GM19397 (cell line): Measurements from ENCODE around the gene GLUD1.
"Not testable (repeated sequence)": the region's sequence is repeated elsewhere in the genome, so short reads cannot be mapped to it uniquely, and the experiment has no call there.

Experiments used
- ATAC-seq: cut with Tn5 transposase; IDR thresholded peaks from one replicate; pipeline ENCODE4 v1.9.1; 2021; ENCODE audit warnings: mild to moderate bottlenecking, moderate library complexity; ENCODE audit not compliant: unreplicated experiment

GLUD1 gene

DNA sequence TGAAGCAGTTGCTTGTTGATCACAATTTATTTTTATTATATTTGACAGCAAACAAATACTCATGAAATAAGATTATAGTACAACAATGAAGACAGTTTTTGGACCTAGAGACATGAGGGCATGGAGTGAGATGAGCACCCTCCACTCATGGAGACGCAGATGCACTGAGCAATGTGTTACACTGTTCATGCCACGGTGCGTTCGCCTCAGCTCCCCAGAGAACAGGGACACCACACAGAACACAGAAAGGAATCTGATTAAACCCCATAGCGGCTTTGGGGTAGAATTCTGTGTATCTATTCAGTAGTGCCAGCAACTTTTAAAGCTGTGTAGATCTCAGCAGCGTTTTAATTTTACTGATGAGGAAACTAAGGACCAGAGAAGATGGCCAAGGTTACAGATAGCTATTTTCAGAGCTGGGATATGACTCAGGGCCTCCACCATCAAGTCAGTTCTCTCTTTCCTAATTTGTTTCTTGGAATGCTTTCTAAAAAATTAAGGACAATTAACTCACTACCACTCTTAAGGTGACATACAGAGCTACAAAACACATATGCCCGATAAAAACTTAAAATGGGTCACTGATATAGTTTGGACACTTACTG, 41.0 kb downstream of the GLUD1 start:
- ATAC-seq: no peak

DNA sequence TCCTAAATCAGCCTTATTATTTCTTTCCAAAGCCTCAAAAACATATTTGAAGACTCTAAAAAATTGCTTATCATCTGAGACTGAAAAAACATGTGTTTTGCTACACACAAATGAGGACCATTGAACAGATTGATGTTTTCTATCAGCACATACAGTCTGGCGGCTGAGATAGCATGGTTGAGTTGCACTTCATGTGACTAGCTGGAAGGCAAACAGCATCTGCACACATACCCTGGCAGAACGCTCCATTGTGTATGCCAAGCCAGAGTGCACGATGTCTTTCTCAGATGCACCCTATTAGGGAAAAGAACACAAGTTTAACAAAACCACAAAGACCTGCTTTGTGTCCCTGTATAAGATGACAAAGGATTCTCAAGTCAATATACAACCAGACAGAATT, 41.5 kb downstream of the GLUD1 start:
- no peak for ATAC-seq

DNA sequence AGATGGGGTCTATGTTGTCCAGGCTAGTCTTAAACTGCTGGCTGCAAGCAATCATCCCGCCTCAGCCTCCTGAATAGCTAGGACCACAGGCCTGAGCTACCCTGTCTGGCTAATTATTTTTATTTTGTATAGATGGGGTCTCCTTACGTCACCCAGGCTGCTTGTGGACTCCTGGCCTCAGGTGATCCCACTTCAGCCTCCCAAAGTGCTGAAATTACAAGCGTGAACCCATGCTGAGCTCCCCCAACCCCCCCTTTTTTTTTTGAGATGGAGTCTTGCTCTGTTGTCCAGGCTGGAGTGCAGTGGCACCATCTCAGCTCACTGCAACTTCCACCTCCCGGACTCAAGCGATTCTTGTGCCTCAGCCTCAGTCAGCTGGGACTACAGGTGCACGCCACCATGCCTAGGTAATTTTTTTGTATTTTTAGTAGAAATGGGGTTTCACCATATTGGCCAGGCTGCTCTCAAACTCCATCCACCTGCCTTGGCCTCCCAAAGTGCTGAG, 49.2 kb downstream of the GLUD1 start:
- ATAC-seq: no peak

DNA sequence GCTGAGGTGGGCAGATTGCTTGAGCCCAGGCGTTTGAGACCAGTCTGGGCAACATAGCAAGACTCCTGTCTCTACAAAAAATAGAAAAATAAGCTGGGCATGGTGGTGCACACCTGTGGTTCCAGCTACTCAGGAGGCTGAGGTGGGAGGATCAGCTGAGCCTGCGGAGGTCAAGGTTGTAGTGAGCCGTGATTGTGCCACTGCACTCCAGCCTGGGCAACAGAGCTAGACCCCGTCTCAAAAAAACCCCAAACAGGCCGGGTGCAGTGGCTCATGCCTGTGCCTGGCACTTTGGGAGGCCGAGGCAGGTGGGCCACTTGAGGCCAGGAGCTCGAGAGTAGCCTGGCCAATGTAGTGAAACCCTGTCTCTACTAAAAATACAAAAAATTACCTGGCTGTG, 51.1 kb downstream of the GLUD1 start:
- ATAC-seq: not testable (repeated sequence)

DNA sequence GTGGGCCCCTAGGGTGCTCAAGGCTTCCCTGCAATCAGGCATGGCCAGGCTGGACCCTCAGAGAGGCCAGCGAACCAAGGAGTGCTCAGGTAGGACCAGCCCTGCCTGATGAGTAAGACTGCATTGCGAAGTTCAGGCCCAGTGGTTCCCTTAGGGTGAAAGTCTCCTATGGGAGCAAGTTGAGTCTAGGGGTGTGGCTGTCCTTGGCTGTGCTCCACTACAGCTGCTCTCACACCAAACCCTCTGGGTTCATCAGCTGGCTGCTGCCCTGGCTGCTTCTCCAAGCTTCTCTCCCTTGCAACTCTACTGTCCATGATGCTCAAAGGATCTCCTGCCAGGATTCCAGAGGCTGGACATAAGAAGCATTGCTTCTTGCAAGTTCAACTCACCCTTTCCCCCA, 55.9 kb downstream of the GLUD1 start:
- ATAC-seq: no peak

DNA sequence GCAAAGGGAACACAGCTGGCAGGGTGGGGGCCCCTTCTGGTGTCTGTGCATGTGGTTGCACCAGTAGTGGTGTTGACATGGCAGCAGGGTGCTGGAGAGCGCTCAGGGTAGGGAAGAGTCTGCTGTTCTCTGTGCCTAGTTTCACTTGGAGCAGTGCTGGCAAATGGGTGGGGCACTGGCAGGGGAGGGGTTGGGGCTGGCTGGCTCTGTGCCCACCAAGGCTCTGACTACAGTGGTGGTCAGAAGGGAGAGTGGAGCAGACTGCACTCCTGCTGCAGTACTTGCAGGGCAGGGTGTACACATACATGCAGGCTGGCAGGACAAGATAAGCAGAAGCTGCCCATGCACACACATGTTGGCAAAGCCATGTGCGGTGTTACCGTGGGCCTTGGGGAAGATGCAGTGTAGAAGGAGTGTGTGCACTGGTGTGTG, 56.3 kb downstream of the GLUD1 start:
- ATAC-seq: no peak

DNA sequence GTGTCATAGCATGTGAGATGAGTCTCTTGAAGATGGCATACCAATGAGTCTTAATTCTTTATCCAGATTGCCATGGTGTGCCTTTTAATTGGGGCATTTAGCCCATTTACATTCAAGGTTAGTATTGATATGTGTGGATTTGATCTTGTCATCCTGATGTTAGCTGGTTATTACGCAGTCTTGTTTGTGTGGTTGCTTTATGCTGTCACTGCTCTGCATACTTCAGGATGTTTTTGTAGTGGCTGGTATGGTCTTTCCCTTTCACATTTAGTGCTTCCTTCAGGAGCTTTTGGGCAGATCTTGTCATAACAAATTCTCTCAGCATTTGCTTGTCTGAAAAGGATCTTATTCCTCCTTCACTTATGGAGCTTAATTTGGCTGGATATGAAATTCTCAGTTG, 58.0 kb downstream of the GLUD1 start:
- no peak for ATAC-seq

DNA sequence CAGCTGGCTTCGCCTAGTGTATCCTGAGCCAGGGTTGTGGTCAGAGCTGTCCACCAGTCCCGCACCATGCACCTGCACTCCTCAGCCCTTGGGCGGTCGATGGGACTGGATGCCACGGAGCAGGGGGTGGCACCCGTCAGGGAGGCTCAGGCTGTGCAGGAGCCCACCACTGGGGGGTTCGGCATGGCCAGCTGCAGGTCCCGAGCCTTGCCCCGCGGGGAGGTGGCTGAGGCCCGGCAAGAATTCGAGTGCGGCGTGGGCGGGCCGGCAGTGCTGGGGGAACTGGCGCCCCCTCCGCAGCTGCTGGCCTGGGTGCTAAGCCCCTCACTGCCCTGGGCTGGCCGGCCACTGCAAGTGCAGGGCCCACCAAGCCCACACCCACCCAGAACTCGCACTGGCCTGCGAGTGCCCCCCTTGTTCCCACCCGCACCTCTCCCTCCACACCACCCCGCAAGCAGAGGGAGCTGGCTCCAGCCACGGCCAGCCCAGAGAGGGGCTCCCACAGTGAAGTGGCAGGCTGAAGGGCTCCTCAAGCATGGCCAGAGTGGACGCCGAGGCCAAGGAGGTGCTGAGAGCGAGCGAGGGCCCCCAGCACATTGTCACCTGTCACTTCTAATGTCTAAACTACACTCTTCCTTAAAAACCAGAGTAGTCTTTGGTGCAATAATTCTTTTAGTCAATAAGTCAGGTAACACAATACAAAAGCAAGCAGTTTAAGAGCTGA, 63.6 kb downstream of the GLUD1 start:
- no peak for ATAC-seq

DNA sequence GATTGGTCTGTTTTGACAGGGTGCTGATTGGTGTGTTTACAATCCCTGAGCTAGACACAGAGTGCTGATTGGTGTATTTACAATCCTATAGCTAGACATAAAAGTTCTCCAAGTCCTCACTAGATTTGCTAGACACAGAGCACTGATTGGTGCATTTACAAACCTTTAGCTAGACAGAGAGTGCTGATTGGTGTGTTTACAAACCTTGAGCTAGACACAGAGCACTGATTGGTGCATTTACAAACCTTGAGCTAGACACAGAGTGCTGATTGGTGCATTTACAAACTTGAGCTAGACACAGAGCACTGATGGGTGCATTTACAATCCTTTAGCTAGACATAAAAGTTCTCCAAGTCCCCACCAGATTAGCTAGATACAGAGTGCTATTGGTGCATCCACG, 64.2 kb downstream of the GLUD1 start:
- not testable (repeated sequence) for ATAC-seq

DNA sequence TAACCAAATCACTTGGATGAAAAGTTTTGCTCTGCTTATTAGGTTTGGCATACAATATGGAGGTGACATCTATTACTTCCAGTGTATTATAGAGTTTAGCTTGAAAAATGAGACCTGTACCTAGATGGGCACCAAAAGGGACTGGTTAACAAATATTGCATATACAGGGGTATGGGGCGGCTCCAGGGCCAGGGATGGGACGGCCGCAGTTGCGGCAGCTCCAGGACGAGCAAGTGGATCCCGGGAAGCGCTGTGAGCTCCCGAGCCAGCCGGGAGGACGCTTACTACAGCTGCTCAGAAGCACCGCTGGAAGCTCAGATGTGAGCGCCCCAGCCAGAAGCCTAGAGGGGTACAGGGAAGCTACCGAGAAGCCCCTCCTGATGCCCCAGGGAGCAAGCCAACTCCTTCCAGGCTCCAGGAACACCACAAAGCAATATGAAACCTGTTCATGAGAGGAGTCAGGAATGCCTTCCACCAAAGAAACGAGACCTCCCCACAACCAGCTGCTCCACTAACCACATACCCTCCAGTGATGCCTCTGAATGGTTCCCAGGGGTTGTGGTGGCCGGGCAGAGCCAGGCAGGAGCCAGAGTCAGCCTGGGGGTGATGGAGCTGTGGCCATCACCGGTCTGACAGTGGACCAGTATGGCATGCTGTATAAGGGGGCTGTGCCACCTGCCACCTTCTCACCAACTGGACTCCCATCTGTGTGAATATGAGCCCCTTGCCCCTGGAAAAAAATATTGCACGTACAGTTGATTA, 67.7 kb downstream of the GLUD1 start:
- ATAC-seq: not testable (repeated sequence)

DNA sequence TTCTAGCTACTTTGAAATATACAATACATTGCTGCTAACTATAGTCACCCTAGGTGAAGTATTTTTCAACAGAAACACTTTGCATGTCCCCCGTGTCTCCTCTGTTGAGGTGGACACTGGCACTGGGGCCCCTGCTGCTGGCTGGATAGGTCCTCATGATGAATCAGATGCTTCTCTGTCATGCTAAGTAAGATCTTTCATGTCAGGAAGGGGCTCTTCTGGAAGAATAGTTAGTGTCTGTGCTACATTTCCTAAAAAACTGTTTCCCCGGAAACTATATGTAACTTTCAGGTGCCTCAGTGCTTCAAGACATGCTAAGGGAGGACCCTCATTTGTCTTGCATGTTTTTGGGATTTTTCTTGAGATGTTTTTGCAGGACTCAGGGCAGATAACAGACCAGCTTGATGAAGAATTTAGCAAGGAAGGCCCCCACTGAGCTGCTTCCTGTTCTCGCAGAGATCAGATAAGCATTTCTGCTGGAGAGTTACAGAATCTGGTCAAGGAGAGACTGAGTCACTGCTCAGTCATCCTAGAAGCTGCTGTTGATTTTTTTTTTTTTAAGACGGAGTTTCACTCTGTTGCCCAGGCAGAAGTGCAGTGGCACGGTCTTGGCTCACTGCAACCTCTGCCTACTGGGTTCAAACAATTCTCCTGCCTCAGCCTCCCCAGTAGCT, 69.2 kb downstream of the GLUD1 start:
- not testable (repeated sequence) for ATAC-seq

DNA sequence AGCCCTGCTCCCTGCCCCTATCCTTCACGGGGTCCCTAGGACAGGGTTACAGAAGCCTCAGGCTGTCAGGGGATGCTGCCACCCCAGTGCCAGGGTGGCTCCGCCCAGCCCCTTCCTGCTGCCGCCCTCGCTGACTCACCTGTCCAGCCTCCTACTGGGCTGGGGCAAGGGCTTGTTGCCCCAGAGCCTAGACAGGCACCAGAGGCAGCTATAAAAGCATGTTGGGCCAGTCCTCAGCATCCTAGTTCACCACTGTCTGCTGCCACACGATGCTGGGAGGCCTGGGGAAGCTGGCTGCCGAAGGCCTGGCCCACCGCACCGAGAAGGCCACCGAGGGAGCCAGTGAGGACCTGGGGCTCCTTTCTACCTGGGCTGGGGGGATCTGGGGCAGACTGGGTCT, 74.6 kb downstream of the GLUD1 start, which contains the start of gene FAM25A:
FAM25A (plus strand) TSS at position 239 of the 400 bp plus-strand sequence; CDS start at position 270, 31 bp downstream.
- ATAC-seq: not testable (repeated sequence)

DNA sequence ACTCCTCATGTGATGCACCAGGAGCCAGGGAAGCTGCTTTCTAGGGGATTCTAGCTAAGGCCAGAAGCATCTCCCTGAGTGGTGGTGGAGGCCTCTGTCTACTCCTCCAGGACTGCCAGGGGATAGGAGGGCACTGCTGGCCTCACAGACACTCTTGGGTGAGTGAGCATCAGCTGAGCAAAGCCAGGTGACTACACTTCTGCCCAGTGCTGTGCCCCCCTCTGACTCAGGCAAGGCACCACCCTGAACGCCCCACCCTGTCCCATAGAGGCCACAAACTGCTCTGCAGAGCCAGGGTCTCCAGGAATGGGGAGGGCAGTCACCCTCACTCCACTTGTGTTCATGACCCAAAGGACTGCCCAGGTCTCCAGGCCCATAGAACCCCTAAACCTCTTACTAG, 75.1 kb downstream of the GLUD1 start:
- ATAC-seq: not testable (repeated sequence)

DNA sequence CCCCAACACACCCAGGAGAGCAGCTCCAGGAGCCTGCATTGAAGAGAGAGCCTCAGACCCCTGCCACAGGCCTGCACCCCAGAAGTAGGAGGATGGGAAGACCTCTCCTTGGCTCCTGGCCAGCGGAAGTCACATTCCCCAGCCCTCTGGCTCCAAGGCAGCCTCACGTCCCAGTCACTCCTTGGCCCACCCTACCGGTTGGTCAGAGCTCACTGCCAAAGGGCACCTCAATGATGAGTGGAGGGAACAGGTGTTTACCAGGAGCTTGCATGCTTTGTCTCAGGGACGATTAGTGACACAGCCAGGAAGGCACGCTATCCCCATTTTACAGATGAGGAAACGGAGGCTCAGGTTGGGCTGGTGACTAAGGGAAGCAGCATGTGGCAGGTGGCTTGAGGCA, 75.6 kb downstream of the GLUD1 start:
- ATAC-seq: not testable (repeated sequence)

DNA sequence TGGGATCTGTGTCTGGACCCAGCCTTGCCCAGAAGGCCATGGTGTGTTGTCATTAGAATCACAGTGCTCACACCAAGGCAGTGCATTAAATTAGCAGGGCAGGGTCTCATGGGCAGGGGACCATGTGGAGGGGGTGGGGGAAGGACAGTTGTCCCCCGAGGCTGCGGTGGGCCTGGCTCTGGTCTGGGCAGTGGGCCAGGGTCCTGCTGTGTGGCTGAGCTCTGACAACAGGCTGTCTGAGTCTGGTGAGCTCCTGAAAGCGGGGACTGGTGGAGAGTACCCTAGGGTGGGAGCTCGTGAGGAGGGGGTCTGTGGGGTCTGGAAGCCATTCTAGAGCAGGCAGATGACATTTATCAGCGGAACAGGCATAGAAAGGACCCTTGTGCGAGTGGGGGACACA, 76.5 kb downstream of the GLUD1 start:
- not testable (repeated sequence) for ATAC-seq

DNA sequence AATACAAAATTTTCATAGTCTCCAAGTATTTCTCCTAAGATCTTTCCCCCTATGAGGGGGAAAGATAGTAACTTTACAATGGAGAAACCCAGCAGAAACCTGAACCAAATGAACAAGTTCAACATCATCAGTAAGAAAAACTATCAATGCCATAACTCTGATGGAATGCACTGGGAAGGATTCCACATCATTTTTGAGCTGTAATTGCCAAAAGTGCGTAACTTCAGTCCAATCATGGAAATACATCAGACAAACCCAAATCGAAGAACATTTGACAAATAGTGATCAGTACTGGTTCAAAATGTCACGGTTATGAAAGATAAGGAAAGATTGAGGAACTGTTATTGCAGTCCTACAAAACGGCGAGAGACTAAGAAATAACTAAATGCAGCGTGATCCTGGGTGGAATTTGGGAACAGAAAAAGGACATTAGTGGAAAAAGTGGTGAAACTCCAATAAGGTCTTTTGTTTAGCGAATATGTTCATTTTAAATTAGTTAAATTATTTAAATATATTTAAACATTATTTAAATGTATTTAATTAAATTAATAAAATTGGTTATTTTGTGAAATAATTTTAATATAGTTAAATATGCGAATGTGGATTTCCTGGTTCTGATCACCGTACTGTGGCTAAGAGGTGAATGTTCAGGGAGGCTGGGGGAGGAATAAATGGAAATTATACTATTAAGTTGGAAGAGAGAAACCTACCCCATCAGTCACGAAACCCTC, 79.5 kb downstream of the GLUD1 start:
- not testable (repeated sequence) for ATAC-seq

DNA sequence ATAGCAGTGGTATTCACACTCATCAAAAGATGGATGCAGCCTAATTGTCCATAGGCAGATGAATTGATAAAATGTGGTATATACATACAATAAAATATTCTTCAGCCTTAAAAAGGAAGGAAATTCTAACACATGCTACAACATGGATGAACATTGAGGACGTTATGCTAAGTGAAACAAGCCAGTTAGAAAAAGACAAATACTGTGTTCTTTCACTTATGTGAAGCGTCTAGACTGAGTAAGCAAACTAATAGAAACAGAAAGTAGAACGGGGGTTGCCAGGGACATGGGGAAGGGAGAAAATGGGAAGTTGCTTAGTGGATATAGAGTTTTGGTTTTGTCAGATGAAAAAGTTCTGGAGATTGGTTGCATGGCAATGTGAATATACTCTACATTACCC, 81.1 kb downstream of the GLUD1 start:
- ATAC-seq: not testable (repeated sequence)

DNA sequence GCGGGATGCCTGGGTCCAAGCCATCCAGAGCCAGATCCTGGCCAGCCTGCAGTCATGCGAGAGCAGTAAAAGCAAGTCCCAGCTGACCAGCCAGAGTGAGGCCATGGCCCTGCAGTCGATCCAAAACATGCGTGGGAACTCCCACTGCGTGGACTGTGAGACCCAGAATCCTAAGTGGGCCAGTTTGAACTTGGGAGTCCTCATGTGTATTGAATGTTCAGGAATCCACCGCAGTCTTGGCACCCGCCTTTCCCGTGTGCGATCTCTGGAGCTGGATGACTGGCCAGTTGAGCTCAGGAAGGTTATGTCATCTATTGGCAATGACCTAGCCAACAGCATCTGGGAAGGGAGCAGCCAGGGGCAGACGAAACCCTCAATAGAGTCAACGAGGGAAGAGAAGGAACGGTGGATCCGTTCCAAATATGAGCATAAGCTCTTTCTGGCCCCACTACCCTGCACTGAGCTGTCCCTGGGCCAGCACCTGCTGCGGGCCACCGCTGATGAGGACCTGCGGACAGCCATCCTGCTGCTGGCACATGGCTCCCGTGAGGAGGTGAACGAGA, 85.4 kb downstream of the GLUD1 start:
- ATAC-seq: not testable (repeated sequence)

DNA sequence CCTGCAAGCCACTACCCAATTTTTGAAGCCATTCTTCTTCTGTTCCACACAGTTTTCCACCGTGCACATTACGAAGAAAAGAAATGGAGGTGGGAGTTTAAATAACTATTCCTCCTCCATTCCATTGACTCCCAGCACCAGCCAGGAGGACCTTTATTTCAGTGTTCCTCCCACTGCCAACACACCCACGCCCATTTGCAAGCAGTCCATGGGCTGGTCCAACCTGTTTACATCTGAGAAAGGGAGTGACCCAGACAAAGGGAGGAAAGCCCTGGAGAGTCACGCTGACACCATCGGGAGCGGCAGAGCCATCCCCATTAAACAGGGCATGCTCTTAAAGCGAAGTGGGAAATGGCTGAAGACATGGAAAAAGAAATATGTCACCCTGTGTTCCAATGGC, 86.3 kb downstream of the GLUD1 start:
- ATAC-seq: not testable (repeated sequence)

DNA sequence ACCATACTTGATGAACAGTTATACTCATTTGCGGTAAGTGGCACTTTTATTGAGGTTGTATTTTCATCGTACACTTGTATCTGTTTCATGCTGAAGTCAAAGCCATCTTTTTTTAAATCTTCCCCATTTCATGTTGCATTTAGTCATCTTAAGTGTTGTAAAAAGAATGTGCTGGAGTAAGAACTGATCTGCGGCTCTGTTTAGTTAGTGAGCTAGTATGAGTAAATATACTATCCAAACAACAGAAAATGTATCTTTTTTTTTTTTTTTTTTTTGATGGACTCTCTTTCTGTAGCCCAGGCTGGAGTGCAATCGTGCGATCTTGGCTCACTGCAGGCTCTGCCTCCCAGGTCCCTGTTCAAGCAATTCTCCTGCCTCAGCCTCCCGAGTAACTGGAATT, 87.0 kb downstream of the GLUD1 start:
- not testable (repeated sequence) for ATAC-seq
